ENCODE data around the gene ASB1. TPM values are rescaled to one million over a fixed set of nuclear protein-coding genes. Genes with fewer than 3 reads are reported as not detected.

The ASB1 gene
- total RNA-seq, 1 donor, result 21.2 TPM

GRCh38 chr2:238422940-238423339 lies 3.8 kb upstream of the ASB1 start:
- H3K4me3 ChIP-seq (ENCODE audit: low read depth, low read length), result no peak overlapping the region
- TF ChIP-seq CTCF (IDR thresholded peaks at IDR 0.05; ENCODE audit: insufficient read depth, low read depth, low read length), result no peak
- DNase-seq (ENCODE audit: low read depth), result no peak

GRCh38 chr2:238423561-238424312 lies 3.0 kb upstream of the ASB1 start:
- H3K4me3 ChIP-seq (ENCODE audit: low read depth, low read length), result no peak overlapping the region
- TF ChIP-seq CTCF (IDR thresholded peaks at IDR 0.05; ENCODE audit: insufficient read depth, low read depth, low read length), result no peak
- no peak for DNase-seq (ENCODE audit: low read depth)

- no peak for DNase-seq (ENCODE audit: low read depth)
- no peak for TF ChIP-seq CTCF (IDR thresholded peaks at IDR 0.05; ENCODE audit: insufficient read depth, low read depth, low read length)
These were observed 2.4 kb upstream of the ASB1 start for GRCh38 chr2:238424313-238424700.

GRCh38 chr2:238425505-238425978 lies 1.2 kb upstream of the ASB1 start:
- H3K4me3 ChIP-seq (ENCODE audit: low read depth, low read length), result peak overlapping the region; percentile 80
- no peak for DNase-seq (ENCODE audit: low read depth)
- no peak for TF ChIP-seq CTCF (IDR thresholded peaks at IDR 0.05; ENCODE audit: insufficient read depth, low read depth, low read length)

More at GRCh38 chr2:238424313-238424700, 2.4 kb upstream of the ASB1 start:
- no peak overlapping the region for H3K4me3 ChIP-seq (ENCODE audit: low read depth, low read length)

DNA sequence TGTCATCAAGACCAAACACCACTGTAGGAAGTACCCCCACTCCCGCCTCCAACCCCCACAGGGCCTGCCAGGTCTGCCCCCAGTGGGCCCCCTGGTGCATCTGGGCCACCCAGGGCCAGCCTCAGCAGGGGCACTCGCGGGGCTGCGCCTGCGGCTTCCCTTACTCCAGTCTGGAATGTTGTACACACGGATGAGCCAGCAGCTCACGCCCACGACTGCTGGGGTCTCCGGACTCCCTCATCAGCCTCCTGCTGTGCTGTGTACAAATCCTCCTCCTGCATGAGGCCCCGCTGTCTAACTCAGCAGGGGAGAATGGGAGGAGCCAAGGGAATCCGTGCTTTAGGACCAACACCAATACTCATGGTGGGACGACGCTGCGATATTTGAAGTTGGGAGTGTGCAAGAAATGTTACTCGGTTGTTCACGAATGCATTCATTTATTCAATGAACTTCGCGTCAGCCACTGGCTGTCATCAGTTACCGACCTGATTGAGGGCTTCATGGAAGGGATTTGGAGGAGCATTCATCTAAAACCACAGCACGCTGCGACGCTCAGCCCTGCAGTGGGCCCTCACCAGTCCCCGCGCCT lies 654 bp upstream of the ASB1 start:
- peak; percentile 30 for DNase-seq (ENCODE audit: low read depth)
- no peak for TF ChIP-seq CTCF (IDR thresholded peaks at IDR 0.05; ENCODE audit: insufficient read depth, low read depth, low read length)
- H3K4me3 ChIP-seq (ENCODE audit: low read depth, low read length), result peak overlapping the region; percentile 80

DNA sequence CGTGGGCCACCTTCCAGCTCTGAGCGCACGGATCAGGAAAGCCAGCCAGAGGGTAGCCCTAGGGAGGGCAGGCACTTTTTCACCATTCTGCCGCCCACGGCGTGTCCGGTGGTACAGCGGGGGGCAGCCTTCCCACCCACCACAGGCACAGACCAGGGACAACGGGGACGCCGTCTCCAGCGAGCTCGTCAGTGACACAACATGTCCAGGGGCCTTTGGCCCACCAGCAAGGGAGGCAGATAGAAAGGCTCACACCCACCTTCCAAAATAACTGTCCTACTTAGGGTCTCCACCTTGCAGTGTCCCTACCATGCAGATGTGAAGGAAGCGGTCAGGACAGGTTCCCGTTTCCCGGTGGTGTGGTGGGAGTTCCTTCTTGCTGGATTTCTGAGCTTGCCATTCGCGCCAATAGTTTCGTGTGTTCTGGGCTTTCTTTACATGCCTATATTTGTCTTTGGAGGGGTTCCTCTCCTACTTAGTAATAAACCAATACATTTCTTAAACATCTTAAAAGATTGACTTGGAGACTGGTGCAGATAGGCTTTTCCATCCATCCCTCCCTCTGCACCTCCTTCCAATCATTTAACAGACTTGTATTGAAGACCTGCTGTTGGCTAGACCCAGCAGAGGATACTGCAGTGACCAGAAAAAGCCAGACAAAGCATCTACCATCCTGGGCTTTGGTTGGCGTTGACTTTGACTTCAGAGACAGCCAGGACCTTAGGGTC lies 872 bp downstream of the ASB1 start:
- peak overlapping the region; percentile 80 for H3K4me3 ChIP-seq (ENCODE audit: low read depth, low read length)
- no peak for TF ChIP-seq CTCF (IDR thresholded peaks at IDR 0.05; ENCODE audit: insufficient read depth, low read depth, low read length)
- DNase-seq (ENCODE audit: low read depth), result no peak

All from fibroblast of villous mesenchyme (primary cell).